OCI-LY3 (cell line): ENCODE data around the gene DNAH17.

Source experiments
- H2AFZ ChIP-seq: fragments of 200-600, 300-600 bp; shearing (Covaris generic); 2 replicates; pipeline ENCODE4 v1.6.0; 2014; ENCODE audit warnings: antibody characterized with exemption, low read depth, low read length
- H3K27ac ChIP-seq: fragments of 200-600, 300-600 bp; sonication (generic); 2 replicates; pipeline ENCODE4 v1.5.1; 2014; ENCODE audit warnings: mild to moderate bottlenecking, low read length, moderate library complexity, mixed read lengths
- H3K27me3 ChIP-seq: fragments of 200-600, 300-600 bp; sonication (generic); 2 replicates; pipeline ENCODE4 v1.6.1; 2014; ENCODE audit warnings: low read depth, low read length, mixed read lengths
- H3K36me3 ChIP-seq: fragments of 200-600, 300-600 bp; sonication (generic); replicated peaks from 2 replicates; pipeline ENCODE3; 2014; ENCODE audit warnings: low read depth, low read length, mixed read lengths
- H3K4me1 ChIP-seq: fragments of 300-600, 200-600 bp; sonication (generic); 2 replicates; pipeline ENCODE4 v1.6.1; 2014; ENCODE audit warnings: low read length, mixed read lengths
- H3K4me2 ChIP-seq: fragments of 200-600, 300-600 bp; sonication (generic); 2 replicates; pipeline ENCODE4 v1.6.1; 2014; ENCODE audit warnings: low read length, mixed read lengths
- H3K4me3 ChIP-seq: fragments of 300-600, 200-600 bp; sonication (generic); 2 replicates; pipeline ENCODE4 v1.5.1; 2014; ENCODE audit warnings: antibody characterized with exemption, mild to moderate bottlenecking, low read length, moderate library complexity
- H3K79me2 ChIP-seq: fragments of 300-600, 200-600 bp; shearing (Covaris generic); 2 replicates; pipeline ENCODE4 v1.6.1; 2014; ENCODE audit warnings: mild to moderate bottlenecking, low read length, mixed read lengths
- H3K9ac ChIP-seq: fragments of 300-600, 200-600 bp; shearing (Covaris generic); 2 replicates; pipeline ENCODE4 v1.6.0; 2014; ENCODE audit warnings: mild to moderate bottlenecking, low read length, moderate library complexity
- H3K9me3 ChIP-seq: fragments of 200-600, 300-600 bp; shearing (Covaris generic); 2 replicates; pipeline ENCODE4 v1.6.1; 2014; ENCODE audit warnings: low read length, mixed read lengths; ENCODE audit not compliant: insufficient read depth
- H4K20me1 ChIP-seq: fragments of 200-600, 300-600 bp; sonication (generic); 2 replicates; pipeline ENCODE4 v1.6.1; 2016; ENCODE audit warnings: low read length, mixed read lengths; ENCODE audit not compliant: insufficient read depth
- EZH2phosphoT487 ChIP-seq: fragments of 200-600 bp; shearing (Covaris generic); IDR thresholded peaks from 2 replicates; pipeline ENCODE4 v1.6.1; 2018; ENCODE audit warnings: antibody characterized with exemption, mixed run types, low read depth
- TF ChIP-seq, protein P1 (sequence below): fragments of 200-600, 300-600 bp; sonication (generic); IDR thresholded peaks from 2 replicates; pipeline ENCODE4 v1.5.1; 2014; ENCODE audit warnings: antibody characterized with exemption, low read length, low read depth

Gene DNAH17

DNA sequence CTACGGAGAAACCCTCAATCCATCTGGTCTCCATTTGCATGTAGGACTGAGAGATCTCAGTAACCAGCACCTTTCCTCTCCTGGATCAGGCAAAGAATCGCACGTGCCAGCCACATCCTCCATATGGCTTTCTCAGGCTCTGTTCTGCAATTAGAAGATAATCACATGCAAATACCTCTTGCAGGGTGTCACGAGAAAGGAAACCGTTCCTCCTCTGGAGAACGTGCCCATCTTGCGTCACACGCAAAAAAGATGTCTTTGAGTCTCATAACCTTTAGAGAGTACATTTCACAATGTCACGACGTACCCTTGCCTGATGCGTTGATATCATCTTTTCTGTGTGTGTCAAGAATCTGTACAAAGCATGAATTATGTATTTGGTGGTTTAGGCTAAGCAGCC, 36.2 kb upstream of the DNAH17 start:
- Histone ChIP-seq H3K9me3 (no peaks in the 10 kb centered on the region), H3K27ac (no peak overlapping the region), H3K9ac (no peak overlapping the region), H3K4me2 (no peak overlapping the region), H3K4me1 (no peaks in the 10 kb centered on the region), H3K27me3 (0 out of 2 replicates have a peak, but pooled peaks cover 2% of the 10 kb centered on the region), H3K79me2 (no peaks in the 10 kb centered on the region), H2AFZ (no peak overlapping the region), H3K36me3 (no peaks in the 10 kb centered on the region), H4K20me1 (no peaks in the 10 kb centered on the region), H3K4me3 (no peak overlapping the region)
- TF ChIP-seq, protein P1, sequence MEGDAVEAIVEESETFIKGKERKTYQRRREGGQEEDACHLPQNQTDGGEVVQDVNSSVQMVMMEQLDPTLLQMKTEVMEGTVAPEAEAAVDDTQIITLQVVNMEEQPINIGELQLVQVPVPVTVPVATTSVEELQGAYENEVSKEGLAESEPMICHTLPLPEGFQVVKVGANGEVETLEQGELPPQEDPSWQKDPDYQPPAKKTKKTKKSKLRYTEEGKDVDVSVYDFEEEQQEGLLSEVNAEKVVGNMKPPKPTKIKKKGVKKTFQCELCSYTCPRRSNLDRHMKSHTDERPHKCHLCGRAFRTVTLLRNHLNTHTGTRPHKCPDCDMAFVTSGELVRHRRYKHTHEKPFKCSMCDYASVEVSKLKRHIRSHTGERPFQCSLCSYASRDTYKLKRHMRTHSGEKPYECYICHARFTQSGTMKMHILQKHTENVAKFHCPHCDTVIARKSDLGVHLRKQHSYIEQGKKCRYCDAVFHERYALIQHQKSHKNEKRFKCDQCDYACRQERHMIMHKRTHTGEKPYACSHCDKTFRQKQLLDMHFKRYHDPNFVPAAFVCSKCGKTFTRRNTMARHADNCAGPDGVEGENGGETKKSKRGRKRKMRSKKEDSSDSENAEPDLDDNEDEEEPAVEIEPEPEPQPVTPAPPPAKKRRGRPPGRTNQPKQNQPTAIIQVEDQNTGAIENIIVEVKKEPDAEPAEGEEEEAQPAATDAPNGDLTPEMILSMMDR, result no peak
- TF ChIP-seq EZH2phosphoT487, result no peak

DNA sequence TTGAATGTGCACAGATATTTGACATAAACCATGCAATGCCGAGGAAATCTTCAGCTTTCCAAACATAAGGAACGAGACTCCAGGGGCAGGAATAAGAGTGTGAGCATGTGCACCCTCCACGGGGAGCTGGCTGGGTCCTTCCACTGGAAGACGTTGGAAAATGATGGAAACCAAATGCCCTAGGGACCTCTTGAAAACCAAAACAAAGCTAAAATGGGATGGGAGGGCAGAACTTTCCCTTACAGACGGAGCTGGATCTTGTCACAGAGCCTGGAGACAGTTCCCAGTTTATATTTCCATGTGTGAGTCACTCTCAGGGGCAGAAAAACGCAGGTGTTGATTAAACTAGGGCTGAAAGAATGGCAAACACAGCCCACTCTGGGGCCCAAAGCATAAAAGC, 34.4 kb upstream of the DNAH17 start:
- Histone ChIP-seq H2AFZ (no peak overlapping the region), H3K4me2 (no peak overlapping the region), H3K9me3 (no peaks in the 10 kb centered on the region), H3K27ac (no peak overlapping the region), H3K4me3 (no peak overlapping the region), H4K20me1 (no peaks in the 10 kb centered on the region), H3K27me3 (peaks cover 2% of the 10 kb centered on the region; the same call in 1 of the 2 replicates), H3K9ac (no peak overlapping the region), H3K79me2 (no peaks in the 10 kb centered on the region), H3K36me3 (no peaks in the 10 kb centered on the region), H3K4me1 (no peaks in the 10 kb centered on the region)
- TF ChIP-seq EZH2phosphoT487, result no peak
- TF ChIP-seq, protein P1, result no peak

DNA sequence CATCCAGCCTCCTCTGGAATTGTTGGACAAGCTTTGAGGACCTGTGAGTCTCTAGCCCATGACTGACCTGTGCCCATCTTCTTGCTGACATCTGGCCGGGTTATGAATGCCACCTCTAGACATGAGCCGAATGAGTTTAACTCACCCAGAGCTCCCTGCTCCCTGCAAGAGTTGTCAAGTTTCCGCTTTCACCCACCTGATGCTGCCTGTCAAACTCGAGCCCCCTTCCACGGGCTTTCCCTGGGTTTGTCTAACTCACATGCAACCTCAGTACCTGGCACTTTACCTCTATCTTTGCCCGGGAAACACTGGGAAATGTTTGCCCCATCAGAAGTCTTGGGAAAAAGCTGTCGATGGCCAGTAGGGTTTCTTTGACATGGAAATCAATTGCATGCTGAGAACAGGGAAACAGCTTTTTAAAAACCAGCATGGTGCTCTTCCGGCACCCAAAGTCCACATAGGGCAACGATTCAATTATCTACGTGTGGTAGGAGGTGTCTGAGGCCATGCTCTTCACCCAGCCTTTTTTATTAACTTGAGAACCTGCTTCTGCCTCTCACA, 33.8 kb upstream of the DNAH17 start:
- no peak for TF ChIP-seq EZH2phosphoT487
- TF ChIP-seq, protein P1, result no peak
- Histone ChIP-seq H3K79me2 (no peaks in the 10 kb centered on the region), H2AFZ (no peak overlapping the region), H3K36me3 (no peaks in the 10 kb centered on the region), H3K4me1 (no peaks in the 10 kb centered on the region), H3K4me3 (no peak overlapping the region), H3K4me2 (no peak overlapping the region), H4K20me1 (no peaks in the 10 kb centered on the region), H3K27ac (no peak overlapping the region), H3K9ac (no peak overlapping the region), H3K27me3 (peaks cover 2% of the 10 kb centered on the region; the same call in 1 of the 2 replicates), H3K9me3 (no peaks in the 10 kb centered on the region)

DNA sequence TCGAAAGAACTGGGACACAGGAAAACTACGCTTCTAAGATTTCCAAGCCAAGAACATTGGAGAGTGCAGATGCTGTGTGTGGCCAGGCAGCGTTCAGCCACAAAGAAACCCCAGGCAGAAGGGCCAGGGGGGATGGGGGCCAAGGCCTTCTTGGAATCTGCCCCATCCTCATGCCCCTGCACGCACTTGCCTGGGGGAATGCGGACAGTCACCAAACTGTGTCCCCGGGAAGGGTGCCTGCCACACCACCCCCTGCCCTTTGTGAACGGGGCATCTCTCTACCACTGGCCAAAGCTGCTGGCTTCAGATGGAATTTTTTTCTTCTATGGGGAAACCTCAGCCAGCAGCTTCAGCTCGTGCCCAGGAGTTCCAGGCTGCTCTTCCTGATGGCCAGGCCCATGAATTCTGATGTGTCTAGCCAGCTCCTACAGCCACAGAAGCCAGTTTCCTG, 32.0 kb upstream of the DNAH17 start:
- no peaks in the 10 kb centered on the region for H4K20me1 ChIP-seq
- H3K4me1 ChIP-seq, result no peaks in the 10 kb centered on the region
- TF ChIP-seq EZH2phosphoT487, result no peak
- TF ChIP-seq, protein P1, result no peak
- peaks cover 2% of the 10 kb centered on the region; the same call in 1 of the 2 replicates for H3K27me3 ChIP-seq
- H3K36me3 ChIP-seq, result no peaks in the 10 kb centered on the region
- no peak overlapping the region for H3K4me3 ChIP-seq
- no peaks in the 10 kb centered on the region for H3K79me2 ChIP-seq
- no peak overlapping the region for H3K9ac ChIP-seq
- H3K4me2 ChIP-seq, result no peak overlapping the region
- no peak overlapping the region for H3K27ac ChIP-seq
- no peak overlapping the region for H2AFZ ChIP-seq
- no peaks in the 10 kb centered on the region for H3K9me3 ChIP-seq
